SK-N-SH treated with all-trans-retinoic acid at 6 μM for 48 hours (cell line): Measurements from ENCODE around the gene TNIK.

ENCODE experiments used
- ATAC-seq: fragments of 200-7000 bp; cut with Tn5 transposase; 3 replicates; pipeline ENCODE4 v1.9.1; 2020; ENCODE audit warnings: mild to moderate bottlenecking, moderate library complexity
- ARNTL ChIP-seq: fragments of 450-650 bp; formaldehyde crosslinking; IDR thresholded peaks from 2 replicates; pipeline ENCODE4 v1.5.0; 2020; ENCODE audit warnings: low read depth, mild to moderate bottlenecking, moderate library complexity, borderline replicate concordance
- GLIS3 ChIP-seq: fragments of 250-450 bp; sonication (Bioruptor Pico); IDR thresholded peaks from 2 replicates; pipeline ENCODE4 v1.5.0; 2020; ENCODE audit warnings: mild to moderate bottlenecking, moderate library complexity
- ISL1 ChIP-seq: fragments of 250-450 bp; sonication (Bioruptor Pico); IDR thresholded peaks from 2 replicates; pipeline ENCODE4 v2.1.2; 2022; ENCODE audit warnings: mild to moderate bottlenecking, moderate library complexity
- OSR1 ChIP-seq: fragments of 250-450 bp; sonication (Bioruptor Pico); IDR thresholded peaks from 2 replicates; pipeline ENCODE4 v1.8.0; 2022; ENCODE audit warnings: moderate library complexity, mild to moderate bottlenecking, inconsistent platforms
- PATZ1 ChIP-seq: fragments of 250-450 bp; sonication (Bioruptor Pico); IDR thresholded peaks from 2 replicates; pipeline ENCODE4 v1.8.0; 2020; ENCODE audit warnings: mild to moderate bottlenecking, moderate library complexity, borderline replicate concordance
- PPARA ChIP-seq: fragments of 250-450 bp; sonication (Bioruptor Pico); IDR thresholded peaks from 2 replicates; pipeline ENCODE4 v1.5.0; 2020; ENCODE audit warnings: mild to moderate bottlenecking, borderline replicate concordance
- RARB ChIP-seq: fragments of 250-450 bp; sonication (Bioruptor Pico); IDR thresholded peaks from 2 replicates; pipeline ENCODE4 v1.8.0; 2021; ENCODE audit warnings: mild to moderate bottlenecking, moderate library complexity
- SNAI2 ChIP-seq: fragments of 250-450 bp; sonication (Bioruptor Pico); IDR thresholded peaks from 2 replicates; pipeline ENCODE4 v1.5.0; 2020; ENCODE audit warnings: mild to moderate bottlenecking, moderate library complexity
- TOX ChIP-seq: fragments of 250-450 bp; sonication (Bioruptor Pico); IDR thresholded peaks from 2 replicates; pipeline ENCODE4 v1.8.0; 2021; ENCODE audit warnings: mild to moderate bottlenecking, moderate library complexity, borderline replicate concordance
- TSHZ2 ChIP-seq: fragments of 250-450 bp; sonication (Bioruptor Pico); IDR thresholded peaks from 2 replicates; pipeline ENCODE4 v1.5.0; 2020; ENCODE audit warnings: mild to moderate bottlenecking, moderate library complexity
- ZC3H10 ChIP-seq: fragments of 250-450 bp; sonication (Bioruptor Pico); IDR thresholded peaks from 2 replicates; pipeline ENCODE4 v1.5.1; 2021; ENCODE audit warnings: mild to moderate bottlenecking, moderate library complexity
- ZFP3 ChIP-seq: fragments of 250-450 bp; sonication (Bioruptor Pico); IDR thresholded peaks from 2 replicates; pipeline ENCODE4 v1.5.0; 2020; ENCODE audit warnings: mild to moderate bottlenecking, moderate library complexity
- ZFP30 ChIP-seq: fragments of 450-650 bp; formaldehyde crosslinking; IDR thresholded peaks from 2 replicates; pipeline ENCODE4 v1.5.0; 2022; ENCODE audit warnings: mild to moderate bottlenecking, moderate library complexity
- ZNF565 ChIP-seq: fragments of 450-650 bp; formaldehyde crosslinking; conservative IDR thresholded peaks from 2 replicates; pipeline ENCODE4 v1.5.0; 2020; ENCODE audit warnings: low read depth, mild to moderate bottlenecking, moderate library complexity
- ZNF70 ChIP-seq: fragments of 450-650 bp; formaldehyde crosslinking; IDR thresholded peaks from 2 replicates; pipeline ENCODE4 v1.5.0; 2020; ENCODE audit warnings: mild to moderate bottlenecking, moderate library complexity
- ZNF8 ChIP-seq: fragments of 450-650 bp; formaldehyde crosslinking; IDR thresholded peaks from 2 replicates; pipeline ENCODE4 v1.5.0; 2020; ENCODE audit warnings: mild to moderate bottlenecking, moderate library complexity
- TF ChIP-seq, protein P1 (sequence below): fragments of 250-450 bp; sonication (Bioruptor Pico); IDR thresholded peaks from 2 replicates; pipeline ENCODE4 v1.5.1; 2021; ENCODE audit warnings: mild to moderate bottlenecking, moderate library complexity
- TF ChIP-seq, protein P2 (sequence below): fragments of 250-450 bp; sonication (Bioruptor Pico); IDR thresholded peaks from 2 replicates; pipeline ENCODE4 v1.5.1; 2020; ENCODE audit warnings: low read depth, mild to moderate bottlenecking, moderate library complexity

TNIK gene

DNA sequence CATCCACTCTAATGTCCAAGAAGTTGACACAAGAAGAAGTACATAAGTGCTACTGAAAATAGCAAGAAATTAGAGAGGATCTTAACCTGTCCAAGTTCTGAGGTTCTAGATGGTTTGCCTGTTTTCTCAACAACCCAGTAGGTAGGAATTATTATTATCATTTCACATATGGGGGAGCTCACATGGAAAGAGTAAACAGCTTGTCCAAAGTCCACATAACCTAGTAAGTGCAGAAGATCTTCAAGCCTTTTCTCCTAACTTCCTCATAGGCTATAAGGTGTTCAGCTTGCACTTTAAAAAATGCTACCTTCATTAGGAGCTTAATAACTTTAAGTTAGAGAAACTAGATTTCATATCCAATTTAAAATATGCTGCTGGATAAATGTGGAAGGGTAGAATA is 436.6 kb downstream of the TNIK start:
- no peak for ATAC-seq
- TF ChIP-seq ZNF565 (no peak), PATZ1 (CRISPR knock-in tag) (no peak), PPARA (no peak), ZNF70 (CRISPR knock-in tag) (no peak), SNAI2 (CRISPR knock-in tag) (no peak), ZNF8 (no peak), ZFP30 (CRISPR knock-in tag) (no peak)

DNA sequence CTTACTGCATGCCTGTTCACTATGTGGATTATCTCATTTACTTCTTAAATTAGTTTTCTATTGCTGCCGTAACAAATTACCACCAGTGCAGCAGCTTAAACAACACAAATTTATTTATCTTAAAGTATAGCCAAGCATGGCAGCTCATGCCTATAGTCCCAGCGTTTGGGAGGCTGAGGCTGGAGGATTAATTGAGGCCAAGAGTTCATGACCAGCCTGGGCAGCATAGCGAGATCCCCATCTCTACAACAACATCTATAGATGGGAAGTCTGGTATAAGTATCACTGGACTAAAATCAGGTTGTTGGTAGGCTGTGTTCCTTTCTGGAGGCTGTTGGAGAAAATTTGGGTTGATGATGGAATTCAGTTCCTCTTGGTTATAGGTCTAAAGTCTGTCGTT is 438.8 kb downstream of the TNIK start:
- no peak for TF ChIP-seq TSHZ2 (CRISPR knock-in tag)
- TF ChIP-seq ZNF8: no peak
- TF ChIP-seq, protein P1, sequence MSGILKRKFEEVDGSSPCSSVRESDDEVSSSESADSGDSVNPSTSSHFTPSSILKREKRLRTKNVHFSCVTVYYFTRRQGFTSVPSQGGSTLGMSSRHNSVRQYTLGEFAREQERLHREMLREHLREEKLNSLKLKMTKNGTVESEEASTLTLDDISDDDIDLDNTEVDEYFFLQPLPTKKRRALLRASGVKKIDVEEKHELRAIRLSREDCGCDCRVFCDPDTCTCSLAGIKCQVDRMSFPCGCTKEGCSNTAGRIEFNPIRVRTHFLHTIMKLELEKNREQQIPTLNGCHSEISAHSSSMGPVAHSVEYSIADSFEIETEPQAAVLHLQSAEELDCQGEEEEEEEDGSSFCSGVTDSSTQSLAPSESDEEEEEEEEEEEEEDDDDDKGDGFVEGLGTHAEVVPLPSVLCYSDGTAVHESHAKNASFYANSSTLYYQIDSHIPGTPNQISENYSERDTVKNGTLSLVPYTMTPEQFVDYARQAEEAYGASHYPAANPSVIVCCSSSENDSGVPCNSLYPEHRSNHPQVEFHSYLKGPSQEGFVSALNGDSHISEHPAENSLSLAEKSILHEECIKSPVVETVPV: no peak
- TF ChIP-seq SNAI2 (CRISPR knock-in tag): no peak
- TF ChIP-seq RARB (CRISPR knock-in tag): no peak
- no peak for TF ChIP-seq OSR1 (CRISPR knock-in tag)
- ATAC-seq: no peak

- peak; percentile 79 for ATAC-seq
- TF ChIP-seq TOX (CRISPR knock-in tag): no peak
- TF ChIP-seq ZC3H10 (CRISPR knock-in tag): no peak
- TF ChIP-seq SNAI2 (CRISPR knock-in tag): no peak
- TF ChIP-seq ZFP30 (CRISPR knock-in tag): no peak
- TF ChIP-seq ARNTL (CRISPR knock-in tag): no peak
- TF ChIP-seq GLIS3 (CRISPR knock-in tag): no peak
- TF ChIP-seq ISL1: no peak
- TF ChIP-seq, protein P1: no peak
- TF ChIP-seq TSHZ2 (CRISPR knock-in tag): no peak
- TF ChIP-seq, protein P2, sequence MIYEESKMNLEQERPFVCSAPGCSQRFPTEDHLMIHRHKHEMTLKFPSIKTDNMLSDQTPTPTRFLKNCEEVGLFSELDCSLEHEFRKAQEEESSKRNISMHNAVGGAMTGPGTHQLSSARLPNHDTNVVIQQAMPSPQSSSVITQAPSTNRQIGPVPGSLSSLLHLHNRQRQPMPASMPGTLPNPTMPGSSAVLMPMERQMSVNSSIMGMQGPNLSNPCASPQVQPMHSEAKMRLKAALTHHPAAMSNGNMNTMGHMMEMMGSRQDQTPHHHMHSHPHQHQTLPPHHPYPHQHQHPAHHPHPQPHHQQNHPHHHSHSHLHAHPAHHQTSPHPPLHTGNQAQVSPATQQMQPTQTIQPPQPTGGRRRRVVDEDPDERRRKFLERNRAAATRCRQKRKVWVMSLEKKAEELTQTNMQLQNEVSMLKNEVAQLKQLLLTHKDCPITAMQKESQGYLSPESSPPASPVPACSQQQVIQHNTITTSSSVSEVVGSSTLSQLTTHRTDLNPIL (CRISPR knock-in tag): no peak
- no peak for TF ChIP-seq ZFP3 (CRISPR knock-in tag)
- TF ChIP-seq, all 23 proteins: peak for 0
Observed at GRCh38 chr3:171018156-171018935, 441.9 kb downstream of the TNIK start.
